Ectodermal cell (in vitro differentiated cells): ENCODE data around the gene KLK3.

Source experiments
- H3K27ac ChIP-seq: 2 replicates; pipeline ENCODE4 v1.7.0; 2013; ENCODE audit warnings: mild to moderate bottlenecking, low read depth, low read length; ENCODE audit not compliant: insufficient read depth, poor library complexity, severe bottlenecking
- H3K27me3 ChIP-seq: 2 replicates; pipeline ENCODE4 v1.7.0; 2013; ENCODE audit warnings: mild to moderate bottlenecking, low read length; ENCODE audit not compliant: insufficient read depth, control insufficient read depth, poor library complexity, severe bottlenecking
- H3K36me3 ChIP-seq: one replicate; pipeline ENCODE4 v1.7.0; 2013; ENCODE audit warnings: low read length; ENCODE audit not compliant: control insufficient read depth, insufficient read depth
- H3K4me1 ChIP-seq: one replicate; pipeline ENCODE4 v1.7.0; 2013; ENCODE audit warnings: low read length; ENCODE audit not compliant: control insufficient read depth, insufficient read depth
- H3K4me3 ChIP-seq: 2 replicates; pipeline ENCODE4 v1.7.0; 2013; ENCODE audit warnings: low read depth, low read length, control low read depth; ENCODE audit not compliant: insufficient read depth
- H3K9me3 ChIP-seq: 2 replicates; pipeline ENCODE4 v1.7.0; 2013; ENCODE audit warnings: mild to moderate bottlenecking, low read length, moderate library complexity; ENCODE audit not compliant: control insufficient read depth
- WGBS, 2 experiments: methylation state at CpG; one replicate each; pipeline ENCODE4 v1.1.7; 2013; ENCODE audit warnings: missing lambda C conversion rate in 2 of 2; 5-methylcytosine and 5-hydroxymethylcytosine counted together

Gene KLK3

GRCh38 chr19:50859849-50860248 is 5.1 kb downstream of the KLK3 start:
- 84 to 86% methylated on average over 4 of the region's 4 CpGs for WGBS, 2 experiments
- no peaks in the 10 kb centered on the region for H3K27me3 ChIP-seq
- no peaks in the 10 kb centered on the region for H3K9me3 ChIP-seq
- H3K4me1 ChIP-seq, result no peaks in the 10 kb centered on the region
- H3K4me3 ChIP-seq, result no peak overlapping the region
- no peaks in the 10 kb centered on the region for H3K36me3 ChIP-seq
- no peak overlapping the region for H3K27ac ChIP-seq

GRCh38 chr19:50861010-50861409 is 6.3 kb downstream of the KLK3 start:
- peaks cover 3% of the 10 kb centered on the region for H3K9me3 ChIP-seq
- H3K36me3 ChIP-seq, result no peaks in the 10 kb centered on the region
- H3K27ac ChIP-seq, result no peak overlapping the region
- no peaks in the 10 kb centered on the region for H3K27me3 ChIP-seq
- H3K4me3 ChIP-seq, result no peak overlapping the region
- 67 to 68% methylated on average over 5 of the region's 5 CpGs for WGBS, 2 experiments
- H3K4me1 ChIP-seq, result no peaks in the 10 kb centered on the region

- 76 to 79% methylated on average over 6 of the region's 7 CpGs for WGBS, 2 experiments
- Histone ChIP-seq H3K36me3 (no peaks in the 10 kb centered on the region), H3K27me3 (peaks cover 3% of the 10 kb centered on the region), H3K4me1 (no peaks in the 10 kb centered on the region), H3K4me3 (no peak overlapping the region), H3K9me3 (peaks cover 3% of the 10 kb centered on the region), H3K27ac (no peak overlapping the region)
These were observed 7.0 kb downstream of the KLK3 start for GRCh38 chr19:50861496-50862286.

GRCh38 chr19:50869479-50869878 is 14.8 kb downstream of the KLK3 start:
- H3K9me3 ChIP-seq, result peaks cover 3% of the 10 kb centered on the region
- no peak overlapping the region for H3K27ac ChIP-seq
- no peaks in the 10 kb centered on the region for H3K36me3 ChIP-seq
- H3K4me1 ChIP-seq, result no peaks in the 10 kb centered on the region
- WGBS, 2 experiments, result 79 to 84% methylated on average over 4 of the region's 4 CpGs
- peaks cover 8% of the 10 kb centered on the region for H3K27me3 ChIP-seq
- no peak overlapping the region for H3K4me3 ChIP-seq

- H3K27me3 ChIP-seq, result peaks cover 8% of the 10 kb centered on the region
- no peaks in the 10 kb centered on the region for H3K36me3 ChIP-seq
- no peaks in the 10 kb centered on the region for H3K4me1 ChIP-seq
- 85% methylated on average over 26 of the region's 26 CpGs for WGBS, 2 experiments
- no peak overlapping the region for H3K4me3 ChIP-seq
- no peak overlapping the region for H3K27ac ChIP-seq
- peaks cover 2% of the 10 kb centered on the region for H3K9me3 ChIP-seq
These were observed 15.8 kb downstream of the KLK3 start for GRCh38 chr19:50870417-50871089.

GRCh38 chr19:50873056-50873455 is 18.3 kb downstream of the KLK3 start, which contains the start of gene KLK2:
KLK2 (plus strand) TSS chr19:50873439; CDS start chr19:50873474, 35 bp downstream.
- H3K36me3 ChIP-seq, result no peaks in the 10 kb centered on the region
- no peak within 1 kb of the TSS for H3K27ac ChIP-seq
- no peak within 1 kb of the TSS for H3K4me3 ChIP-seq
- H3K27me3 ChIP-seq, result peaks cover 8% of the 10 kb centered on the region
- H3K4me1 ChIP-seq, result no peaks in the 10 kb centered on the region
- WGBS, 2 experiments, result 76 to 82% methylated on average over 3 of the region's 3 CpGs
- H3K9me3 ChIP-seq, result no peaks in the 10 kb centered on the region

- H3K4me1 ChIP-seq, result no peaks in the 10 kb centered on the region
- H3K36me3 ChIP-seq, result no peaks in the 10 kb centered on the region
- 73 to 75% methylated on average over 5 of the region's 5 CpGs for WGBS, 2 experiments
- H3K9me3 ChIP-seq, result no peaks in the 10 kb centered on the region
- H3K27me3 ChIP-seq, result peaks cover 8% of the 10 kb centered on the region
- H3K4me3 ChIP-seq, result no peak overlapping the region
- no peak overlapping the region for H3K27ac ChIP-seq
These were observed 19.5 kb downstream of the KLK3 start for GRCh38 chr19:50874211-50874610.

GRCh38 chr19:50875795-50876422 is 21.2 kb downstream of the KLK3 start:
- H3K27ac ChIP-seq, result no peak overlapping the region
- no peaks in the 10 kb centered on the region for H3K36me3 ChIP-seq
- no peaks in the 10 kb centered on the region for H3K9me3 ChIP-seq
- H3K4me3 ChIP-seq, result no peak overlapping the region
- peaks cover 8% of the 10 kb centered on the region for H3K27me3 ChIP-seq
- no peaks in the 10 kb centered on the region for H3K4me1 ChIP-seq
- WGBS, 2 experiments, result 68 to 70% methylated on average over 9 of the region's 9 CpGs

- Histone ChIP-seq H3K4me3 (no peak overlapping the region), H3K4me1 (no peaks in the 10 kb centered on the region), H3K27ac (no peak overlapping the region), H3K27me3 (peaks cover 8% of the 10 kb centered on the region), H3K9me3 (no peaks in the 10 kb centered on the region), H3K36me3 (no peaks in the 10 kb centered on the region)
- WGBS, 2 experiments, result 85 to 86% methylated on average over 7 of the region's 7 CpGs
These were observed 21.7 kb downstream of the KLK3 start for GRCh38 chr19:50876456-50876855.

GRCh38 chr19:50877338-50877737 is 22.6 kb downstream of the KLK3 start:
- H3K27me3 ChIP-seq, result peaks cover 8% of the 10 kb centered on the region
- 62 to 65% methylated on average over 8 of the region's 8 CpGs for WGBS, 2 experiments
- H3K36me3 ChIP-seq, result no peaks in the 10 kb centered on the region
- no peaks in the 10 kb centered on the region for H3K4me1 ChIP-seq
- H3K27ac ChIP-seq, result no peak overlapping the region
- H3K9me3 ChIP-seq, result no peaks in the 10 kb centered on the region
- no peak overlapping the region for H3K4me3 ChIP-seq
